Heart right ventricle (tissue), 16 donors: Measurements from ENCODE around the gene EIPR1. TPM values are rescaled to one million over a fixed set of nuclear protein-coding genes. Genes with fewer than 3 reads are reported as not detected.

Experiments used
- ATAC-seq, 8 donors: fragments of 200-7000 bp; cut with Tn5 transposase; one replicate each; pipeline ENCODE4 v1.9.1; 2020; ENCODE audit warnings: mild to moderate bottlenecking in 8 of 8, moderate library complexity in 8 of 8, moderate number of reproducible peaks in 1 of 8
- DNase-seq, 2 donors: peaks; one replicate each; pipeline ENCODE4 v3.0.0-alpha.2; 2020
- H3K27ac ChIP-seq, 10 donors: fragments of 200-600 bp; sonication (generic) in 2 of 10; one replicate each; pipeline versions ENCODE4 v1.5.0 to v1.8.0; 2020 to 2022; ENCODE audit warnings: mild to moderate bottlenecking in 3 of 10
- H3K27me3 ChIP-seq, 7 donors: fragments of 200-600 bp; one replicate each; pipeline ENCODE4 v1.8.0; 2021 to 2022; ENCODE audit warnings: mild to moderate bottlenecking in 2 of 7
- H3K36me3 ChIP-seq, 9 donors: fragments of 200-600 bp; sonication (generic) in 1 of 9; one replicate each; pipeline versions ENCODE4 v1.5.0 to v1.8.0; 2020 to 2022; ENCODE audit warnings: mild to moderate bottlenecking in 2 of 9
- H3K4me1 ChIP-seq, 9 donors: fragments of 200-600 bp; sonication (generic) in 1 of 9; one replicate each; pipeline versions ENCODE4 v1.5.0 to v1.8.0; 2020 to 2022; ENCODE audit warnings: mild to moderate bottlenecking in 4 of 9
- H3K4me3 ChIP-seq, 10 donors: fragments of 200-600 bp; sonication (generic) in 2 of 10; one replicate each; pipeline versions ENCODE4 v1.5.0 to v1.8.0; 2020 to 2022; ENCODE audit warnings: mild to moderate bottlenecking in 7 of 10, moderate library complexity in 2 of 10
- H3K9me3 ChIP-seq, 11 donors: fragments of 200-600 bp in 10 of 11; sonication (generic) in 2 of 11; one replicate each; pipeline versions ENCODE4 v1.5.0 to v1.8.0; 2013 to 2022; ENCODE audit warnings: mild to moderate bottlenecking in 2 of 11, control low read depth in 1 of 11, moderate library complexity in 1 of 11
- CTCF ChIP-seq, 9 donors: fragments of 200-600 bp; sonication (generic) in 2 of 9; IDR thresholded peaks; one replicate each; pipeline versions ENCODE4 v1.5.0 to v1.8.0; 2021 to 2022; ENCODE audit warnings: antibody characterized with exemption in 9 of 9, mild to moderate bottlenecking in 5 of 9, moderate library complexity in 1 of 9
- WGBS, 2 donors: extraction: QIAGEN DNeasy Blood & Tissue Kit; methylation state at CpG; one replicate each; pipeline ENCODE4 v1.1.7; 2013; ENCODE audit warnings: inconsistent platforms in 1 of 2; 5-methylcytosine and 5-hydroxymethylcytosine counted together
- intact Hi-C, 10 donors: fragments of 100-400 bp; cut with DNase I; formaldehyde crosslinking; loops; one replicate each; pipeline versions ENCODE4 v1.11.1 to v1.14.2; 2022
- polyA plus RNA-seq, 2 donors: library from polyadenylated mRNA; stranded (reverse); fragments of 200-250 nt; gene quantifications; one replicate each; pipeline ENCODE4 v1.2.3, GENCODE V29; 2013
- total RNA-seq, 10 donors: library from RNA; stranded (reverse); fragmentation: NEBNext Ultra II Directional in 3 of 10; extraction: Animal tissue kit (Norgen Biotek cat#: 25700) in 3 of 10; gene quantifications; one replicate each; pipeline versions ENCODE4 v1.2.1 to v1.2.4, GENCODE V29; 2021 to 2023
- donor health status: Arrhythmogenic right ventricular cardiomyopathy.
- donor health status: ischemic (EF 13 %, LVEDD 7.1; RV severe dilation, severe dysfunction).
- donor health status: healthy with polysubstance abuse.
- donor health status: DM: no; HTN: yes; CAD: no.
- donor health status: DM: no; HTN: no; CAD: no.
- donor health status: ischemic (EF 25% LVEDD 6.9; RV normal size, moderate dysfunction).
- donor health status: ischemic (EF 25% LVEDD 5.7; RV mildly dilated, moderate dysfunction).
- donor health status: healthy.
- donor health status: DM: yes; HTN: yes; CAD: no.
- donor health status: Ischemic cardiomyopathy.
- donor health status: ischemic (EF 35%, LVEDD 5.7; RV mildly dilated, moderate dysfunction).
- donor health status: nonischemic (EF 11% LVEDD 7.7; RV severe dilation, severe dysfunction).
- donor health status: DM: yes; HTN: yes; CAD: no.
- donor health status: PGD.
- donor health status: ischemic (EF 29% LVEDD 5.4; RV normal size, mild dysfunction).
- donor health status: nonischemic (EF 23%, LVEDD 6.1; RV moderate dilation, normal function).

The EIPR1 gene
- total and polyA plus RNA-seq, 12 donors: 6.8 to 22.3 (median 12.0) TPM

- TF ChIP-seq CTCF (IDR thresholded peaks at IDR 0.05): no peak
- ATAC-seq: no peak
- Histone ChIP-seq H3K4me3 (no peak overlapping the region), H3K27ac (no peak overlapping the region), H3K36me3 (peaks cover 0 to 4% (median 0%) of the 10 kb centered on the region in 9 donors), H3K9me3 (peaks cover 0 to 28% (median 11%) of the 10 kb centered on the region in 11 donors), H3K27me3 (no peaks in the 10 kb centered on the region), H3K4me1 (peaks cover 0 to 8% (median 0%) of the 10 kb centered on the region in 9 donors)
- no peak for DNase-seq
- 73 to 82% methylated on average over 10 of the region's 13 CpGs for WGBS, 2 donors
- intact Hi-C loops: no loop called here
Measured at GRCh38 chr2:3246928-3247714, 130.5 kb downstream of the EIPR1 start.

- no peak for TF ChIP-seq CTCF (IDR thresholded peaks at IDR 0.05)
- H3K27me3 ChIP-seq: no peaks in the 10 kb centered on the region
- no peak for ATAC-seq
- H3K4me3 ChIP-seq: no peak overlapping the region
- DNase-seq: no peak
- H3K36me3 ChIP-seq: peaks cover 0 to 4% (median 0%) of the 10 kb centered on the region in 9 donors
- intact Hi-C loops: no loop called here
- H3K4me1 ChIP-seq: peaks cover 0 to 11% (median 0%) of the 10 kb centered on the region in 9 donors
- no peak overlapping the region for H3K27ac ChIP-seq
- WGBS, 2 donors: 72 to 87% methylated on average over 5 of the region's 6 CpGs
- peaks cover 0 to 28% (median 11%) of the 10 kb centered on the region in 11 donors for H3K9me3 ChIP-seq
Measured at GRCh38 chr2:3246406-3246805, 131.2 kb downstream of the EIPR1 start.

- DNase-seq: no peak
- H3K27me3 ChIP-seq: no peaks in the 10 kb centered on the region
- no peak for TF ChIP-seq CTCF (IDR thresholded peaks at IDR 0.05)
- WGBS, 2 donors: 93 to 98% methylated on average over 7 of the region's 7 CpGs
- H3K36me3 ChIP-seq: peaks cover 0 to 4% (median 0%) of the 10 kb centered on the region in 9 donors
- H3K9me3 ChIP-seq: peaks cover 0 to 14% (median 8%) of the 10 kb centered on the region in 11 donors
- H3K4me1 ChIP-seq: peaks cover 0 to 11% (median 0%) of the 10 kb centered on the region in 9 donors
- no peak for ATAC-seq
- intact Hi-C loops: no loop called here
- no peak overlapping the region for H3K27ac ChIP-seq
- no peak overlapping the region for H3K4me3 ChIP-seq
Measured at GRCh38 chr2:3244486-3244885, 133.1 kb downstream of the EIPR1 start.

GRCh38 chr2:3243804-3244203 is 133.8 kb downstream of the EIPR1 start:
- Histone ChIP-seq H3K36me3 (peaks cover 0 to 4% (median 0%) of the 10 kb centered on the region in 9 donors), H3K4me3 (no peak overlapping the region), H3K27me3 (no peaks in the 10 kb centered on the region), H3K27ac (no peak overlapping the region), H3K9me3 (peaks cover 0 to 8% (median under 1%) of the 10 kb centered on the region in 11 donors), H3K4me1 (peaks cover 0 to 11% (median 0%) of the 10 kb centered on the region in 9 donors)
- DNase-seq: no peak
- 87 to 88% methylated on average over 6 of the region's 6 CpGs for WGBS, 2 donors
- intact Hi-C loops: no loop called here
- TF ChIP-seq CTCF (IDR thresholded peaks at IDR 0.05): no peak
- ATAC-seq: no peak
